WTC11 (cell line): Measurements from ENCODE around the gene DCUN1D5. TPM values are rescaled to one million over a fixed set of nuclear protein-coding genes. Genes with fewer than 3 reads are reported as not detected.

Experiments
- AFF4 ChIP-seq: sonication (generic); formaldehyde crosslinking; IDR thresholded peaks from 2 replicates; pipeline ENCODE4 v1.8.1; 2023; ENCODE audit warnings: mild to moderate bottlenecking, missing genetic modification reagents, borderline replicate concordance
- ATF6 ChIP-seq: sonication (generic); formaldehyde crosslinking; IDR thresholded peaks from 2 replicates; pipeline ENCODE4 v1.8.1; 2023; ENCODE audit warnings: mild to moderate bottlenecking, missing genetic modification reagents
- CBFB ChIP-seq: sonication (generic); formaldehyde crosslinking; IDR thresholded peaks from 2 replicates; pipeline ENCODE4 v1.8.1; 2022; ENCODE audit warnings: mild to moderate bottlenecking, low read depth, missing genetic modification reagents
- CDX4 ChIP-seq: fragments of 250-450 bp; sonication (Bioruptor Pico); IDR thresholded peaks from 2 replicates; pipeline ENCODE4 v1.9.0; 2021; ENCODE audit warnings: moderate library complexity, mild to moderate bottlenecking, inconsistent platforms, borderline replicate concordance
- E2F1 ChIP-seq: sonication (generic); formaldehyde crosslinking; IDR thresholded peaks from 2 replicates; pipeline ENCODE4 v1.8.0; 2022; ENCODE audit warnings: mild to moderate bottlenecking, missing genetic modification reagents
- E2F5 ChIP-seq: sonication (generic); formaldehyde crosslinking; IDR thresholded peaks from 2 replicates; pipeline ENCODE4 v1.8.1; 2022; ENCODE audit warnings: mild to moderate bottlenecking, moderate library complexity, missing genetic modification reagents
- ETV6 ChIP-seq: sonication (generic); formaldehyde crosslinking; IDR thresholded peaks from 2 replicates; pipeline ENCODE4 v1.8.1; 2022; ENCODE audit warnings: mild to moderate bottlenecking, missing genetic modification reagents
- GRHL2 ChIP-seq: fragments of 250-450 bp; sonication (Bioruptor Pico); IDR thresholded peaks from 2 replicates; pipeline ENCODE4 v1.8.0; 2022; ENCODE audit warnings: mild to moderate bottlenecking, moderate library complexity; ENCODE audit not compliant: insufficient replicate concordance, severe bottlenecking
- GTF2I ChIP-seq: fragments of 250-450 bp; sonication (Bioruptor Pico); conservative IDR thresholded peaks from 2 replicates; pipeline ENCODE4 v1.4.0; 2021; ENCODE audit warnings: mild to moderate bottlenecking
- MYBL2 ChIP-seq: sonication (generic); formaldehyde crosslinking; IDR thresholded peaks from 2 replicates; pipeline ENCODE4 v1.8.1; 2023; ENCODE audit warnings: mild to moderate bottlenecking, moderate library complexity, missing genetic modification reagents
- NFATC4 ChIP-seq: fragments of 250-450 bp; sonication (Bioruptor Pico); IDR thresholded peaks from 2 replicates; pipeline ENCODE4 v1.9.0; 2021; ENCODE audit warnings: mild to moderate bottlenecking
- NR1H2 ChIP-seq: sonication (generic); formaldehyde crosslinking; IDR thresholded peaks from 2 replicates; pipeline ENCODE4 v1.9.0; 2021; ENCODE audit warnings: mild to moderate bottlenecking, moderate library complexity, missing genetic modification reagents
- NR3C1 ChIP-seq: sonication (generic); formaldehyde crosslinking; conservative IDR thresholded peaks from 2 replicates; pipeline ENCODE4 v1.8.1; 2023; ENCODE audit warnings: low read depth, mild to moderate bottlenecking, missing genetic modification reagents
- SP1 ChIP-seq: sonication (generic); formaldehyde crosslinking; conservative IDR thresholded peaks from 2 replicates; pipeline ENCODE4 v1.8.1; 2022; ENCODE audit warnings: missing genetic modification reagents
- ZBTB21 ChIP-seq: sonication (generic); formaldehyde crosslinking; IDR thresholded peaks from 2 replicates; pipeline ENCODE4 v1.8.1; 2023; ENCODE audit warnings: mild to moderate bottlenecking, missing genetic modification reagents, borderline replicate concordance
- ZBTB43 ChIP-seq: sonication (generic); formaldehyde crosslinking; IDR thresholded peaks from 2 replicates; pipeline ENCODE4 v1.8.1; 2023; ENCODE audit warnings: mild to moderate bottlenecking, missing genetic modification reagents
- ZNF396 ChIP-seq: fragments of 250-450 bp; sonication (Bioruptor Pico); IDR thresholded peaks from 2 replicates; pipeline ENCODE4 v1.8.0; 2021; ENCODE audit warnings: mild to moderate bottlenecking, moderate library complexity, borderline replicate concordance
- ZNF532 ChIP-seq: fragments of 250-450 bp; sonication (Bioruptor Pico); IDR thresholded peaks from 2 replicates; pipeline ENCODE4 v1.9.0; 2021; ENCODE audit warnings: mild to moderate bottlenecking, borderline replicate concordance
- total RNA-seq: library from RNA; stranded (reverse); gene quantifications from 3 replicates; pipeline ENCODE4 v1.2.3, GENCODE V29; 2021
- TF ChIP-seq, protein P1 (sequence below): sonication (generic); formaldehyde crosslinking; IDR thresholded peaks from 2 replicates; pipeline ENCODE4 v1.8.0; 2023; ENCODE audit warnings: mild to moderate bottlenecking, missing genetic modification reagents

The DCUN1D5 gene
- total RNA-seq, 1 experiment from 2014 or later, result 98.2 TPM

- no peak for TF ChIP-seq CBFB (CRISPR knock-in tag)
- no peak; the same call in 1 of the 2 replicates for TF ChIP-seq ETV6 (CRISPR knock-in tag)
- TF ChIP-seq NR3C1 (CRISPR knock-in tag), result no peak
- peak; percentile 44; the same call in 1 of the 2 replicates for TF ChIP-seq E2F5
- no peak for TF ChIP-seq ZNF532 (CRISPR knock-in tag)
- peak; percentile 80 for TF ChIP-seq SP1 (CRISPR knock-in tag)
- TF ChIP-seq GTF2I (CRISPR knock-in tag), result no peak
- TF ChIP-seq GRHL2 (CRISPR knock-in tag), result no peak
- TF ChIP-seq NFATC4 (CRISPR knock-in tag), result no peak
- no peak for TF ChIP-seq ZNF396 (CRISPR knock-in tag)
- TF ChIP-seq MYBL2 (CRISPR knock-in tag), result no peak
- TF ChIP-seq ATF6 (CRISPR knock-in tag), result no peak
- TF ChIP-seq, protein P1, sequence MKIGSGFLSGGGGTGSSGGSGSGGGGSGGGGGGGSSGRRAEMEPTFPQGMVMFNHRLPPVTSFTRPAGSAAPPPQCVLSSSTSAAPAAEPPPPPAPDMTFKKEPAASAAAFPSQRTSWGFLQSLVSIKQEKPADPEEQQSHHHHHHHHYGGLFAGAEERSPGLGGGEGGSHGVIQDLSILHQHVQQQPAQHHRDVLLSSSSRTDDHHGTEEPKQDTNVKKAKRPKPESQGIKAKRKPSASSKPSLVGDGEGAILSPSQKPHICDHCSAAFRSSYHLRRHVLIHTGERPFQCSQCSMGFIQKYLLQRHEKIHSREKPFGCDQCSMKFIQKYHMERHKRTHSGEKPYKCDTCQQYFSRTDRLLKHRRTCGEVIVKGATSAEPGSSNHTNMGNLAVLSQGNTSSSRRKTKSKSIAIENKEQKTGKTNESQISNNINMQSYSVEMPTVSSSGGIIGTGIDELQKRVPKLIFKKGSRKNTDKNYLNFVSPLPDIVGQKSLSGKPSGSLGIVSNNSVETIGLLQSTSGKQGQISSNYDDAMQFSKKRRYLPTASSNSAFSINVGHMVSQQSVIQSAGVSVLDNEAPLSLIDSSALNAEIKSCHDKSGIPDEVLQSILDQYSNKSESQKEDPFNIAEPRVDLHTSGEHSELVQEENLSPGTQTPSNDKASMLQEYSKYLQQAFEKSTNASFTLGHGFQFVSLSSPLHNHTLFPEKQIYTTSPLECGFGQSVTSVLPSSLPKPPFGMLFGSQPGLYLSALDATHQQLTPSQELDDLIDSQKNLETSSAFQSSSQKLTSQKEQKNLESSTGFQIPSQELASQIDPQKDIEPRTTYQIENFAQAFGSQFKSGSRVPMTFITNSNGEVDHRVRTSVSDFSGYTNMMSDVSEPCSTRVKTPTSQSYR (CRISPR knock-in tag), result no peak
- TF ChIP-seq E2F1, result no peak
- no peak for TF ChIP-seq NR1H2 (CRISPR knock-in tag)
- TF ChIP-seq AFF4, result no peak
- TF ChIP-seq ZBTB43, result 0 out of 2 replicates have a peak, but pooled peaks have one; percentile 66
- no peak for TF ChIP-seq CDX4
- no peak for TF ChIP-seq ZBTB21
Observed at GRCh38 chr11:103091801-103092524, at the start of gene DCUN1D5 (continued).
